ENCODE measurements around the gene CST9.

Gene CST9

GRCh38 chr20:23605867-23606651 is at the start of gene CST9:
Gene CST9, minus strand, starts transcription at chr20:23605917. Its CDS starts 53 bp downstream, at chr20:23605864.
- no peak for DNase-seq

GRCh38 chr20:23654717-23655116 is 49.0 kb upstream of the CST9 start:
- no peak for DNase-seq

- no peak for DNase-seq
Observed at GRCh38 chr20:23654000-23654399, 48.3 kb upstream of the CST9 start.

GRCh38 chr20:23653400-23653938 is 47.8 kb upstream of the CST9 start:
- DNase-seq: no peak

- no peak for DNase-seq
Observed at GRCh38 chr20:23652926-23653325, 47.2 kb upstream of the CST9 start.

GRCh38 chr20:23652371-23652770 is 46.7 kb upstream of the CST9 start:
- no peak for DNase-seq

GRCh38 chr20:23651117-23651516 is 45.4 kb upstream of the CST9 start:
- no peak for DNase-seq

GRCh38 chr20:23649830-23650417 is 44.2 kb upstream of the CST9 start:
- DNase-seq: no peak

- no peak for DNase-seq
Observed at GRCh38 chr20:23649242-23649641, 43.5 kb upstream of the CST9 start.

- no peak for DNase-seq
Observed at GRCh38 chr20:23647346-23647745, 41.6 kb upstream of the CST9 start.

- no peak for DNase-seq
Observed at GRCh38 chr20:23646106-23646873, 40.6 kb upstream of the CST9 start.

GRCh38 chr20:23645575-23645974 is 39.9 kb upstream of the CST9 start:
- DNase-seq: no peak

- no peak for DNase-seq
Observed at GRCh38 chr20:23644164-23644563, 38.4 kb upstream of the CST9 start.

GRCh38 chr20:23643659-23644058 is 37.9 kb upstream of the CST9 start:
- no peak for DNase-seq

- DNase-seq: no peak
Observed at GRCh38 chr20:23641936-23642751, 36.4 kb upstream of the CST9 start.

- no peak for DNase-seq
Observed at GRCh38 chr20:23640671-23641667, 35.3 kb upstream of the CST9 start.

GRCh38 chr20:23640018-23640601 is 34.4 kb upstream of the CST9 start:
- DNase-seq: no peak

- DNase-seq: no peak
Observed at GRCh38 chr20:23639490-23639958, 33.8 kb upstream of the CST9 start.

GRCh38 chr20:23638309-23638708 is 32.6 kb upstream of the CST9 start:
- no peak for DNase-seq

GRCh38 chr20:23637282-23638221 is 31.8 kb upstream of the CST9 start, which contains the start of gene CST3:
Gene CST3, minus strand, starts transcription at chr20:23637955. Its CDS starts 93 bp downstream, at chr20:23637862.
- DNase-seq: peak; percentile 12
